Thoracic aorta (tissue), 2 donors: Measurements from ENCODE around the gene SPACA1. TPM values are rescaled to one million over a fixed set of nuclear protein-coding genes. Genes with fewer than 3 reads are reported as not detected.
"Not testable (repeated sequence)": the region's sequence is repeated elsewhere in the genome, so short reads cannot be mapped to it uniquely, and the experiment has no call there.

Source experiments
- ATAC-seq: fragments of 150-250 bp; one replicate; pipeline ENCODE4 v1.8.0; 2017; ENCODE audit warnings: low read depth; ENCODE audit not compliant: insufficient number of reproducible peaks, low FRiP score
- DNase-seq: peaks from one replicate; pipeline ENCODE4 v3.0.0-alpha.2; 2020; ENCODE audit warnings: low spot score
- H3K27ac ChIP-seq, 2 donors: fragments of 200-600 bp; sonication (generic); 1 replicate in 1 of 2; 2 replicates in 1 of 2; pipeline ENCODE4 v1.5.1; 2016; ENCODE audit warnings: mild to moderate bottlenecking in 2 of 2, moderate library complexity in 2 of 2
- H3K27me3 ChIP-seq: fragments of 200-600 bp; sonication (generic); replicated peaks from 2 replicates; pipeline ENCODE4 v1.6.0; 2016; ENCODE audit warnings: mild to moderate bottlenecking; ENCODE audit not compliant: insufficient read depth
- H3K36me3 ChIP-seq: fragments of 200-600 bp; sonication (generic); one replicate; pipeline ENCODE4 v1.5.1; 2016
- H3K4me1 ChIP-seq, 2 donors: fragments of 200-600 bp; sonication (generic); 1 replicate in 1 of 2; 2 replicates in 1 of 2; pipeline versions ENCODE4 v1.5.1 to v1.6.0; 2016; ENCODE audit warnings: low read depth in 2 of 2, mild to moderate bottlenecking in 1 of 2; ENCODE audit not compliant: control insufficient read depth in 1 of 2
- H3K4me3 ChIP-seq: fragments of 200-600 bp; sonication (generic); 2 replicates; pipeline ENCODE4 v1.5.1; 2016; ENCODE audit warnings: mild to moderate bottlenecking
- H3K9me3 ChIP-seq: fragments of 200-600 bp; sonication (generic); 2 replicates; pipeline ENCODE4 v1.5.1; 2016
- CTCF ChIP-seq: fragments of 200-600 bp; sonication (generic); IDR thresholded peaks from one replicate; pipeline ENCODE4 v1.5.1; 2019; ENCODE audit warnings: antibody characterized with exemption
- total RNA-seq, 2 donors: library from RNA; depleted of rRNA; stranded (reverse); fragments of >200 nt; gene quantifications; one replicate each; pipeline versions ENCODE4 v1.1.0 to v1.2.3, GENCODE V29; 2016

The SPACA1 gene
- total RNA-seq, result not detected

- no peak for ATAC-seq
- no peaks in the 10 kb centered on the region for H3K9me3 ChIP-seq
- H3K27me3 ChIP-seq, result no peaks in the 10 kb centered on the region
- no peaks in the 10 kb centered on the region for H3K4me1 ChIP-seq
- DNase-seq, result no peak
- no peak within 1 kb of the TSS for H3K4me3 ChIP-seq
- no peaks in the 10 kb centered on the region for H3K36me3 ChIP-seq
- no peak within 1 kb of the TSS for H3K27ac ChIP-seq
- TF ChIP-seq CTCF, result no peak
Observed at GRCh38 chr6:88047510-88048150, at the start of gene SPACA1. Gene SPACA1 (plus strand): TSS chr6:88047841. CDS start chr6:88047906, 65 bp downstream.

- DNase-seq, result no peak
- Histone ChIP-seq H3K4me3 (no peak overlapping the region), H3K36me3 (no peaks in the 10 kb centered on the region), H3K27ac (no peak overlapping the region), H3K4me1 (no peaks in the 10 kb centered on the region), H3K9me3 (no peaks in the 10 kb centered on the region), H3K27me3 (no peaks in the 10 kb centered on the region)
- TF ChIP-seq CTCF, result no peak
- ATAC-seq, result no peak
Observed at GRCh38 chr6:88000713-88001112, 46.9 kb upstream of the SPACA1 start.

GRCh38 chr6:88001279-88001678 lies 46.4 kb upstream of the SPACA1 start:
- not testable (repeated sequence) for ATAC-seq, DNase-seq, H3K27me3 ChIP-seq, H3K27ac ChIP-seq, H3K36me3 ChIP-seq, H3K4me3 ChIP-seq, H3K9me3 ChIP-seq, H3K4me1 ChIP-seq

GRCh38 chr6:88004707-88005106 lies 42.9 kb upstream of the SPACA1 start:
- no peak overlapping the region for H3K27ac ChIP-seq
- no peak for TF ChIP-seq CTCF
- no peaks in the 10 kb centered on the region for H3K27me3 ChIP-seq
- no peak overlapping the region for H3K4me3 ChIP-seq
- no peaks in the 10 kb centered on the region for H3K36me3 ChIP-seq
- ATAC-seq (no peak), DNase-seq (no peak)
- H3K9me3 ChIP-seq, result no peaks in the 10 kb centered on the region
- H3K4me1 ChIP-seq, result no peaks in the 10 kb centered on the region

- Histone ChIP-seq H3K36me3 (no peaks in the 10 kb centered on the region), H3K9me3 (no peaks in the 10 kb centered on the region), H3K4me1 (no peaks in the 10 kb centered on the region), H3K27me3 (no peaks in the 10 kb centered on the region), H3K27ac (no peak overlapping the region), H3K4me3 (no peak overlapping the region)
- ATAC-seq, result no peak
- no peak for TF ChIP-seq CTCF
- DNase-seq, result no peak
Observed at GRCh38 chr6:88006557-88006956, 41.1 kb upstream of the SPACA1 start.

- no peaks in the 10 kb centered on the region for H3K36me3 ChIP-seq
- no peak overlapping the region for H3K4me3 ChIP-seq
- H3K27me3 ChIP-seq, result no peaks in the 10 kb centered on the region
- no peak for ATAC-seq
- no peak overlapping the region for H3K27ac ChIP-seq
- DNase-seq, result no peak
- no peak for TF ChIP-seq CTCF
- no peaks in the 10 kb centered on the region for H3K4me1 ChIP-seq
- H3K9me3 ChIP-seq, result no peaks in the 10 kb centered on the region
Observed at GRCh38 chr6:88008411-88008810, 39.2 kb upstream of the SPACA1 start.
